Smooth muscle cell (in vitro differentiated cells): ENCODE measurements around the gene KCNT1. TPM values are rescaled to one million over a fixed set of nuclear protein-coding genes. Genes with fewer than 3 reads are reported as not detected.

Source experiments
- DNase-seq: peaks from one replicate; lab custom pipeline; 2025; ENCODE audit not compliant: unreplicated experiment; lab: John Stamatoyannopoulos, UW
- H2AFZ ChIP-seq: fragments of 200-600 bp; sonication (generic); 2 replicates; pipeline ENCODE4 v1.6.0; 2016; ENCODE audit warnings: antibody characterized with exemption, low read depth, mild to moderate bottlenecking
- H3F3A ChIP-seq: fragments of 200-600 bp; sonication (generic); 2 replicates; pipeline ENCODE4 v1.6.0; 2017; ENCODE audit warnings: antibody characterized with exemption, low read depth
- H3K27ac ChIP-seq: fragments of 200-600 bp; sonication (generic); 2 replicates; pipeline ENCODE4 v1.5.1; 2016; ENCODE audit warnings: low read depth, mild to moderate bottlenecking
- H3K27me3 ChIP-seq: fragments of 200-600 bp; sonication (generic); 2 replicates; pipeline ENCODE4 v1.6.1; 2016; ENCODE audit warnings: low read depth, mild to moderate bottlenecking
- H3K36me3 ChIP-seq: fragments of 200-600 bp; sonication (generic); 2 replicates; pipeline ENCODE4 v1.5.1; 2016; ENCODE audit warnings: low read depth
- H3K4me1 ChIP-seq: fragments of 200-600 bp; sonication (generic); 2 replicates; pipeline ENCODE4 v1.5.1; 2016; ENCODE audit warnings: low read depth
- H3K4me2 ChIP-seq: fragments of 200-600 bp; sonication (generic); 2 replicates; pipeline ENCODE4 v1.6.0; 2016; ENCODE audit warnings: mild to moderate bottlenecking
- H3K4me3 ChIP-seq: fragments of 200-600 bp; sonication (generic); 2 replicates; pipeline ENCODE4 v1.5.1; 2016; ENCODE audit warnings: mild to moderate bottlenecking
- H3K79me2 ChIP-seq: fragments of 200-600 bp; sonication (generic); 2 replicates; pipeline ENCODE4 v1.6.0; 2016; ENCODE audit warnings: low read depth, mild to moderate bottlenecking
- H3K9ac ChIP-seq: fragments of 200-600 bp; sonication (generic); 2 replicates; pipeline ENCODE4 v1.6.0; 2016; ENCODE audit warnings: low read depth
- H3K9me3 ChIP-seq: fragments of 200-600 bp; sonication (generic); replicated peaks from 2 replicates; pipeline ENCODE4 v1.5.1; 2016; ENCODE audit warnings: low read depth
- H4K20me1 ChIP-seq: fragments of 200-600 bp; sonication (generic); 2 replicates; pipeline ENCODE4 v1.6.0; 2016; ENCODE audit warnings: low read depth
- CTCF ChIP-seq: fragments of 200-600 bp; sonication (generic); IDR thresholded peaks from 2 replicates; pipeline ENCODE4 v1.5.1; 2017; ENCODE audit warnings: borderline replicate concordance, mild to moderate bottlenecking, antibody characterized with exemption; ENCODE audit not compliant: insufficient read depth, poor library complexity, severe bottlenecking
- WGBS: methylation state at CpG from one replicate; pipeline ENCODE4 v1.1.7; 2016; ENCODE audit warnings: low lambda C conversion rate; 5-methylcytosine and 5-hydroxymethylcytosine counted together
- polyA plus RNA-seq: library from polyadenylated mRNA; unstranded; fragments of >200 nt; fragmentation: Nextera tagmentation; extraction: Ambion mirVana; gene quantifications from 2 replicates; pipeline ENCODE4 v1.2.1, GENCODE V29; 2016
- total RNA-seq: library from RNA; depleted of rRNA; stranded (reverse); fragments of >200 nt; gene quantifications from 2 replicates; pipeline ENCODE4 v1.2.3, GENCODE V29; 2014

Gene KCNT1
- total and polyA plus RNA-seq, 2 experiments from 2014 or later, result not detected

DNA sequence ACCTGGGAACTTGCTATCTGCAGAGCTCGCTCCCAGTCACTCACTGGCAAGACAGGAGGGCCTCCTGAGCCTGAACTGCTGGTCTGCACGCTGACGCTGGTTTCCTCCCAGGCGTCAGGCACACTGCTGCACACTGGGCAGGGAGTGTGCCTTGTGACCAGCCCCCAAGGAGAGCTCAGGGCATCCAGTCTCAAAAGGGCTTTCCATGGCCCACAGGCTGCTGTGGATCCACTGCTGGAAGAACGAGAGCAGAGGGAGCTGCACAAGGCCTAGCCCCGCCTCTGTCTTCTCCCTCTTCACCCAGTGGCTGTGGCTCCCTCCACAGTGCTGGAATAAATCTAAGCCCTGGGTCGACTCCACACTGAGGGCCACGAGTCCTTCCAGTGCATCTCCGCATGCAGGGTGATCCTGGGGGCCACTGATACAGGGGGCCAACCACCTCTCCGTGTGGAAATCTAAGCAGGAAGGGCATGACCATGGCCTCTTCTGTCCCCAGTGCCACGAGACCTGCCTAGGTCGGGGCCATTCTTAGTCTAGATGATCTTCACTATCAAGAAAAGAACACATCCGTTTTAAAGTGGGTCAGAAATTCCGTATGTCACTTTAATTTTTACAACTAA lies 111.8 kb downstream of the KCNT1 start:
- DNase-seq, result no peak
- Histone ChIP-seq H3K4me3 (no peak overlapping the region), H3K27ac (no peak overlapping the region), H2AFZ (no peak overlapping the region), H3K9ac (no peak overlapping the region), H3K9me3 (no peaks in the 10 kb centered on the region), H3F3A (no peaks in the 10 kb centered on the region), H3K4me2 (no peak overlapping the region), H3K79me2 (no peaks in the 10 kb centered on the region), H3K4me1 (no peaks in the 10 kb centered on the region), H3K27me3 (no peaks in the 10 kb centered on the region), H4K20me1 (no peaks in the 10 kb centered on the region), H3K36me3 (peaks cover 16% of the 10 kb centered on the region)
- TF ChIP-seq CTCF, result no peak
- WGBS, result 97% methylated on average over 14 of the region's 14 CpGs

- Histone ChIP-seq H2AFZ (no peak overlapping the region), H3K4me1 (no peaks in the 10 kb centered on the region), H3K79me2 (no peaks in the 10 kb centered on the region), H3K9ac (no peak overlapping the region), H3K27ac (no peak overlapping the region), H3K9me3 (no peaks in the 10 kb centered on the region), H3K36me3 (peaks cover 16% of the 10 kb centered on the region), H3K4me2 (no peak overlapping the region), H3K4me3 (no peak overlapping the region), H4K20me1 (no peaks in the 10 kb centered on the region), H3F3A (no peaks in the 10 kb centered on the region), H3K27me3 (no peaks in the 10 kb centered on the region)
- 96% methylated on average over 6 of the region's 12 CpGs for WGBS
- TF ChIP-seq CTCF, result no peak
- no peak for DNase-seq
These were observed 112.6 kb downstream of the KCNT1 start for GRCh38 chr9:135814421-135815095.

- H3K4me3 ChIP-seq, result no peak overlapping the region
- no peak overlapping the region for H3K4me2 ChIP-seq
- no peak overlapping the region for H3K27ac ChIP-seq
- H3K9ac ChIP-seq, result no peak overlapping the region
- H2AFZ ChIP-seq, result no peak overlapping the region
- TF ChIP-seq CTCF, result no peak
- 99% methylated on average over 4 of the region's 4 CpGs for WGBS
- H4K20me1 ChIP-seq, result no peaks in the 10 kb centered on the region
- H3K9me3 ChIP-seq, result no peaks in the 10 kb centered on the region
- H3F3A ChIP-seq, result no peaks in the 10 kb centered on the region
- no peaks in the 10 kb centered on the region for H3K4me1 ChIP-seq
- no peaks in the 10 kb centered on the region for H3K27me3 ChIP-seq
- no peak for DNase-seq
- no peaks in the 10 kb centered on the region for H3K79me2 ChIP-seq
- peaks cover 17% of the 10 kb centered on the region for H3K36me3 ChIP-seq
These were observed 113.4 kb downstream of the KCNT1 start for GRCh38 chr9:135815413-135815812.
